Measurements from ENCODE around the gene ZNF143.
"Not testable (repeated sequence)": the region's sequence is repeated elsewhere in the genome, so short reads cannot be mapped to it uniquely, and the experiment has no call there.

ZNF143 gene

GRCh38 chr11:9495803-9496514 is 35.1 kb downstream of the ZNF143 start:
- DNase-seq (ENCODE audit: extremely low read depth in 1 of 2, low read depth in 1 of 2), result no peak

GRCh38 chr11:9498457-9499078 is 37.8 kb downstream of the ZNF143 start:
- DNase-seq (ENCODE audit: extremely low read depth in 1 of 2, low read depth in 1 of 2), result no peak

DNA sequence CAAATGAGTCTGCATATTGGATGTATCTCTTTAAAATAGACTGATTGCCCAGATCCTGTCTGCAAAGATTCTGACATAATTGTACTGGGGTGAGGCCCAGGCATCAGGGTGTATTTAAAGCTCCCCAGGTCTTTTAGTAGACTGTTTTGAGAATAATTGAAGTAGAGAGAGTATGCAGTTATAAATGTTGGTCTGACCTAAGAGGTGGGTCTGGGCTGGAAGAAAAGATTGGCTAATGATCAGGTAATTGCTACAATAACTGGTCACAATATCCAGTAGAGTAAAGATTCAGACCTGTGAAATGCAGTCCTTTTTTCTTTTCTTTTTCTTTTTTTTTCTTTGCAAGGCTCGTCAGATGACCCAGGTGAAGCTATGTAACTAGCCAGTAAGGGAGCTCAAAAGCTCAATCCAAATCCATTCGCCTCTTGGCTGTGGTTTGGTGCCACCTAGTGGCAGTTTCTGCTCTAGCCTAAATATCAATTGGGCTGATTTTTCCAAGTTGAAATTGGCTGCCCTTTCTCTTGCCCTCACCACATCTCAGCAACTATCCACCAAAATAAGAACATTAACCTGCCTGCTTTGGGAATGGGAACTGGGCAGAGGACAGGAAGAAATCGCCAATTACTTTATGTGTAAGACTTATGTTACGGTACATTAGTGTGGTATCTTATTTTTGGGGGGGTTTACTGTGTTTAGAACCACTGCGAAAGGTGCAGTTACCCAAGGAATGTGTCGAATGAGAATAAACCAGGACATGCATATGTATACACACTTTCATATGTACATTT is 45.9 kb downstream of the ZNF143 start:
- DNase-seq (ENCODE audit: extremely low read depth in 1 of 2, low read depth in 1 of 2), result peak; percentile 28 to 47

DNA sequence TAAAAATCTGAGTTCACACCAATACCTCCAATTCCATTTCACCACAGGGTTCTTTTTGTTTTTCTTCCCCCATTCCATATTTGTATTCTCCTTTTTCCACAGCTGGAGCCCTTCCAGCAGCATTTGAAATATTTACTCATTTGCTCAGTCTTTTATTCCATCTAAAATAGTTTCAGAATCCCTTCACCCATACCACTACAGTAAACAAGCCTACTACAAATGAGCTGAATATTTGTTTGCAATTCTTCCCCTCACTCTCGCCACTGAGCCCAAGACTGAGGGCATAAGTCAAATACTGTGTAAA is 46.4 kb downstream of the ZNF143 start:
- DNase-seq (ENCODE audit: extremely low read depth in 1 of 2, low read depth in 1 of 2), result no peak

DNA sequence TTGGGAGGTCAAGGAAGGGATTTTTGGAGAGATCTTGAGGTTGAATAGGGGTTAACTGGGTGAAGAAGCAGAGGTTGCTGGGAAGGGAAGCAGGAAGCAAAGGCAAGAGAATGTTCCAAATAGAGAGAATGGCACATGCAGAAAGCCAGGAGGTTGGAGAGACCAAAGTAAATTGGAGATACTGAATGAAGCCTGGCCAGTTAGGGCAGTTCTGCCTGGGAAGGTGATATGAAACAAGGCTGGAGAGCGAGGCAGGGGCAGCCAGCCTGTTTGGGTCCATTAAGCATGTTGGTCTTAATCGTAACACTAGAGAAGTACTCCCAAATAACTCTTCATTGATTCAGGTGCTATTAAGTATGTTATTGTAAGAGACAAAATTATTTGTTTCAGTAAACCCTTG is 48.2 kb downstream of the ZNF143 start:
- no peak for DNase-seq (ENCODE audit: extremely low read depth in 1 of 2, low read depth in 1 of 2)

DNA sequence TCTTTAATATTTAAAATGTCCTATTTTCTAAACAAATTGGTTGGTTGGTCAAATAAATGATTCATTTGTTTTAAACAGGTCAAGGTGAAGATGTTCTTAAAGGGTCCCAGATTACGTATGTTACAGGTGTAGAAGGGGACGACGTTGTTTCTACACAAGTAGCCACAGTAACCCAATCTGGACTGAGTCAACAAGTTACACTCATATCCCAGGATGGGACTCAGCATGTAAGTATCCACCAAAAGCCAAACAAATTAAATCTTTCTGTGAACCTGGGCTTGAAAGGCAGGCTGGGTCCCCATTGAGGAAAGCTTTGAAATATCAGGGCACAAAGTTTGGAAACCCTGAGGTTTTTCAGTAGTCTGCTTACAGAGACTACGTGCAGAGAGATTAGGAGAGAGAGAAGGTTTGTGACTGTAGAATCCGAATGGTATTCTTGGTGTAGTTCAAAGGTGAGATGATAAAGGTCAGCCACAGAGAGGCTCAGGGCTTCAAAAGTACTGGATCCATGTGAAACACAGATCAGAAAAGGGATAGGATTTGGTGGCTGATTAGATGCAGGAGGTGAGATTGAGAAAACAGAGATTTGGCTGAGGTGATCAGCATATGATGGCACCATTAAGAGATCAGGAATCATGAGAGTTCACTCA is 51.7 kb downstream of the ZNF143 start:
- no peak for DNase-seq (ENCODE audit: extremely low read depth in 1 of 2, low read depth in 1 of 2)

- not testable (repeated sequence) for DNase-seq (ENCODE audit: extremely low read depth in 1 of 2, low read depth in 1 of 2)
These were observed 53.8 kb downstream of the ZNF143 start for GRCh38 chr11:9514576-9514975.

DNA sequence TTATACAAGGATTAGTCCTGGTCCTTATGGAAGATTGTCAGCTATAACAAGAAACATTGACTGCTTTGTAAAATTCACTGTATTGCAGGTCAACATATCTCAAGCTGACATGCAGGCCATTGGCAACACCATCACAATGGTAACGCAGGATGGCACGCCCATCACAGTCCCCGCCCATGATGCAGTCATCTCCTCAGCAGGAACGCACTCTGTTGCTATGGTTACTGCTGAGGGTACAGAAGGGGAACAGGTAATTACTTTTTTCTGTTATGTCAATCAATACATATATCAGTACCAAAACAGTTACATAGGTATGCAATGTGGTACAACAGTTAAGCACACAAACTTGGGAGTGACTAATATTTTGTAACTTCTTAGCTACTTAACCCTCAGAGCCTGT is 55.3 kb downstream of the ZNF143 start:
- DNase-seq (ENCODE audit: extremely low read depth in 1 of 2, low read depth in 1 of 2), result no peak

- DNase-seq (ENCODE audit: extremely low read depth in 1 of 2, low read depth in 1 of 2), result no peak
These were observed 58.1 kb downstream of the ZNF143 start for GRCh38 chr11:9518835-9519410.

DNA sequence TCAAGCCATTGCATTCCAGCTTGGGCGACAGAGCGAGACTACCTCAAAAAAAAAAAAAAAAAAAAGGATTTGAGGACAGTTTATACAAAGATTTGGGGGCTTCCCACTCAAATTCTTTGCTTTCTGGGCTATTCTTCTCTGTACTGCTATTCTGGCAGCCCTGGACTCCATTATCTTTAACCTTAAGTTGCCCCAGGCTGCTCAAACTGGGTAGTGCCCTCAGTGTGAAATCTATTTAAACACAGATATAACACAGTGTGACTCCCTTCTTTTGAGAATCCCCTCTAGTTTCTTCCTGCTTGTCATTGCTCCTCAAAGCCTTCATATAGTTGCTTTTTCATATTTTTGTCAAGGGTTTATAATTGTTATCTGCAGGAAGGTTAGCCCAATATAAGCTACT is 63.2 kb downstream of the ZNF143 start:
- DNase-seq (ENCODE audit: extremely low read depth in 1 of 2, low read depth in 1 of 2), result no peak

DNA sequence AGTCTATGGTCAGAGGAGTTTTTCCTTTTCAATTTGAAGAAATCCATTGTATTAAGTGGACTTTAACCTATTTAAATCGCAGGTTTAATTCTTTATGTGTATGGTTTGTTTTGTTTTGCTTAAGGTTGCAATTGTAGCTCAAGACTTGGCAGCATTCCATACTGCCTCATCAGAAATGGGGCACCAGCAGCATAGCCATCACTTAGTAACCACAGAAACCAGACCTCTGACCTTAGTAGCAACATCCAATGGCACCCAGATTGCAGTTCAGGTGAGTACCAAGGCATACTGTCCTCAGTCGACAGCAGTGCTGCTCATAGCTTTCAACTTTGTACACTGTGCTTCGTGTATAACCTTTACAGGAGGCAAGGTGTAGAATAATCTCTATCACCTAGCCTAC is 64.3 kb downstream of the ZNF143 start:
- no peak for DNase-seq (ENCODE audit: extremely low read depth in 1 of 2, low read depth in 1 of 2)

- no peak for DNase-seq (ENCODE audit: extremely low read depth in 1 of 2, low read depth in 1 of 2)
These were observed 66.8 kb downstream of the ZNF143 start for GRCh38 chr11:9527481-9528135.

DNA sequence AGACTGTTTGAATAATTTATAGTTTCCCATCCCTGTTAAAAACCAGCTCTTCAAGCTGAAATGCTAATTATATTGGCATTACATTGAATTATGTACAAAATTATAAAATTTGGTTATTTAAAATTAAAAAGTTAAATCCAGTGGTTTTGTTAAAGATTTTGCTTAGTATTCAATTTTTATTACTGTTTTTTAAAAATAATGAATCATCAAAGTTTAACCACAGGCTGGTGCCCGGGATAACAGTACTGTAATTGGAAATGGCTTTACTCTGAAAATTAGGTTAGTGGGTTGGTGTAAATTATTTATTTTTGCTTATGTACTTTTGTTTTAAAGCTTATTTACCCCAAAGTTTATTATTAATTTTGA is 67.3 kb downstream of the ZNF143 start:
- DNase-seq (ENCODE audit: extremely low read depth in 1 of 2, low read depth in 1 of 2), result no peak

DNA sequence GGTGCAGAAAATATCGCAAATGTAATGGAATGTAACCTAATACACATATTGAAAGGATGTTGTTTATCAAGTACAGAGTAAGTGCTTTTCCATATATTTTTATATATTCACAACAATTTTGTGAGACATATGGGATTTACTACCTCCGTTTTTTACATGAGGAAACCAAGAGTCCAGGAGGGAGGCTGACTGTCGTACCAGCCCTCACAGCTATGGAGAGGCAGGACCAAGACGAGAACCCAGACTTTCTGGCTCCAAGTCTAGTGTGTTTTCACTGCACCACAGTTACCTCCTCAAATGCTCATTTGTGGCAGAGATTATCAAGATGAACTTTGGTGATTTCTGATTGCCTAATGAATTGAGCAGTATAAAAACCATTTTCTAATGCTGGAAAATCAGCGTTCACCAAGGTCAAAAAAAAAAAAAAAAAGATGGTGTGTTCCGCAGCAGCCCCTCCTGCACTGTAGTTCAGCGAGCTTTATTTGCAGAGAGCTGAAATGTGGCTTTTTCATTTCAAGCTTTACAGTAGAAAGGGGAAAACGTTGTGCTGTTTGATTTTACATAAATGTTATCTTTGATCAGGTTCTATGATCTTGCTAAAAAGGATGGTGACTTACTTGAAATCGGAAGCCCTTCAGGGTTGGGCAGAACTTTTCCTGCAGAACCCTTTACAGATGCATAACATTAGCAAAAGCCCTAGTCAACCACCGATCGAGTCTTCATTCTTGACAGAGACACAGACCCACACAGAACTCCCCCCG is 67.9 kb downstream of the ZNF143 start:
- DNase-seq (ENCODE audit: extremely low read depth in 1 of 2, low read depth in 1 of 2), result no peak

DNA sequence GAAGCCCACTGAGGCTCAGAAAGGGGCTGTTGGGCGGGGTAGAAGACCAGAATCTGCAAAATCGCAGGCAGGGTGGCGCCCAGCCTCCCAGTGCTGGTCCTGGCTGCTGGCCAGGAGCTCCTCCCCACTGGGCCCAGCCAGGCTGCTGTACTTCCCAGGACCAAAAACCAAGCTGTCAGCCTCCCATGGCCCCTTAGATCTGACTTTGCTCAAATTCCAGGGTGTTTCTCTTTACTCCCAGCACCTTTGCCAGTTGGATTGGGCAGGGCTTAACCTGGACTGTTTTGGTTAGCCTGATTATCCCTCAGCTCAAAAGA is 68.5 kb downstream of the ZNF143 start:
- DNase-seq (ENCODE audit: extremely low read depth in 1 of 2, low read depth in 1 of 2), result no peak

GRCh38 chr11:9530020-9530621 is 69.3 kb downstream of the ZNF143 start:
- no peak for DNase-seq (ENCODE audit: extremely low read depth in 1 of 2, low read depth in 1 of 2)

DNA sequence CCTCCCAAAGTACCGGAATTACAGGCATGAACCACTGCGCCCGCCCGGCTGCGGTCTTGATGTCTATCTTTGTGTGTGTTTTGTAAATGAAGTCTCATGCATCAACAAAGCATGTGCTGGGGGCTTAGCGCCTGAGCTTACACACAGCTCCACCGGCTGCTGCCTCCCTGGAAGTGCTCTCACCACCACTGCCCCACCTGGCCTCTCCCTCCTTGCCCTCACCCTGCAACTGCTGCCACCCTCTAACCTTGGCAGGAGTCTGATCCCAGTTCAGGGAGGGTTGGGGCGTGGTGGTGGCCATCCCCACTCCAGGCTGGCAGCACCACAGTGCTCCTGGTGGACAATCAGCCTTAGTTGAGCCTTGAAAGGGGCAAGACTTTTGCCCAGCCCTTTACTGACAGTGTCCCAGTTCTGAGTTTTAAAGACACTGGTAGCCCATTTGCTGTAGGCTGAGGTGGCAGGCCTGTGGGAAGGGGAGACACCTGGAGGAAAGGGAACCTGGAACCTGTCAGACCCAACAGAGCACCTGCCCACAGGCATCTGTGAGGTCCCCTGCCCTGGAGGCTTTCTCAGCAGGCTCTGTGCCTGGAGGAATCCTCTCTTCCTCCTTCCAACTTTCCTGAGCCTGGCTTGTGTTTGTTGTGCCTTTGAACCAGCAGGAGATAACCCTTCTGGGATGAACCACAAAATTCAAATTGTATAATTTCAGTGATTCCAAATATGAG is 70.3 kb downstream of the ZNF143 start:
- DNase-seq (ENCODE audit: extremely low read depth in 1 of 2, low read depth in 1 of 2), result no peak

GRCh38 chr11:9533058-9533457 is 72.2 kb downstream of the ZNF143 start:
- DNase-seq (ENCODE audit: extremely low read depth in 1 of 2, low read depth in 1 of 2), result no peak

- DNase-seq (ENCODE audit: extremely low read depth in 1 of 2, low read depth in 1 of 2), result no peak
These were observed 73.1 kb downstream of the ZNF143 start for GRCh38 chr11:9533736-9534473.
